HL-60/S4 (cell line): ENCODE data around the gene ESRRA.

Experiments
- in situ Hi-C: fragments of 300-500 bp; cut with MboI; formaldehyde crosslinking; loops from 2 replicates; pipeline ENCODE4 v1.14.3; 2022; ENCODE audit warnings: low sequenced_read_pairs

ESRRA gene

GRCh38 chr11:64348383-64349024 is 43.2 kb downstream of the ESRRA start:
- in situ Hi-C loops, result no loop called here

GRCh38 chr11:64349025-64349387 is 43.7 kb downstream of the ESRRA start:
- in situ Hi-C loops, result no loop called here

GRCh38 chr11:64349404-64349803 is 44.1 kb downstream of the ESRRA start:
- in situ Hi-C loops, result no loop called here

- in situ Hi-C loops, result no loop called here
Measured at GRCh38 chr11:64351136-64351631, 45.9 kb downstream of the ESRRA start.

- in situ Hi-C loops, result no loop called here
Measured at GRCh38 chr11:64352099-64352994, 47.0 kb downstream of the ESRRA start.

- in situ Hi-C loops, result no loop called here
Measured at GRCh38 chr11:64352995-64353714, 47.8 kb downstream of the ESRRA start.

- in situ Hi-C loops, result no loop called here
Measured at GRCh38 chr11:64353715-64354506, 48.6 kb downstream of the ESRRA start.

GRCh38 chr11:64355078-64355940 is 50.0 kb downstream of the ESRRA start:
- in situ Hi-C loops, result no loop called here

GRCh38 chr11:64356498-64357411 is 51.4 kb downstream of the ESRRA start:
- in situ Hi-C loops, result no loop called here

GRCh38 chr11:64357446-64357845 is 52.1 kb downstream of the ESRRA start:
- in situ Hi-C loops, result no loop called here

- in situ Hi-C loops, result no loop called here
Measured at GRCh38 chr11:64357904-64358535, 52.7 kb downstream of the ESRRA start.

- in situ Hi-C loops, result no loop called here
Measured at GRCh38 chr11:64358536-64358906, 53.2 kb downstream of the ESRRA start.

GRCh38 chr11:64358907-64359711 is 53.8 kb downstream of the ESRRA start, which contains the start of gene RPS6KA4:
TSS of gene RPS6KA4 (plus strand) at chr11:64359162. CDS start at chr11:64359236, 74 bp downstream.
- in situ Hi-C loops, result no loop called here

GRCh38 chr11:64359712-64360445 is 54.6 kb downstream of the ESRRA start:
- in situ Hi-C loops, result no loop called here

- in situ Hi-C loops, result no loop called here
Measured at GRCh38 chr11:64360448-64360921, 55.2 kb downstream of the ESRRA start.

- in situ Hi-C loops, result no loop called here
Measured at GRCh38 chr11:64361659-64362058, 56.3 kb downstream of the ESRRA start.

- in situ Hi-C loops, result no loop called here
Measured at GRCh38 chr11:64362339-64362738, 57.0 kb downstream of the ESRRA start.
